ENCODE data around the gene HOXA3.

DNA sequence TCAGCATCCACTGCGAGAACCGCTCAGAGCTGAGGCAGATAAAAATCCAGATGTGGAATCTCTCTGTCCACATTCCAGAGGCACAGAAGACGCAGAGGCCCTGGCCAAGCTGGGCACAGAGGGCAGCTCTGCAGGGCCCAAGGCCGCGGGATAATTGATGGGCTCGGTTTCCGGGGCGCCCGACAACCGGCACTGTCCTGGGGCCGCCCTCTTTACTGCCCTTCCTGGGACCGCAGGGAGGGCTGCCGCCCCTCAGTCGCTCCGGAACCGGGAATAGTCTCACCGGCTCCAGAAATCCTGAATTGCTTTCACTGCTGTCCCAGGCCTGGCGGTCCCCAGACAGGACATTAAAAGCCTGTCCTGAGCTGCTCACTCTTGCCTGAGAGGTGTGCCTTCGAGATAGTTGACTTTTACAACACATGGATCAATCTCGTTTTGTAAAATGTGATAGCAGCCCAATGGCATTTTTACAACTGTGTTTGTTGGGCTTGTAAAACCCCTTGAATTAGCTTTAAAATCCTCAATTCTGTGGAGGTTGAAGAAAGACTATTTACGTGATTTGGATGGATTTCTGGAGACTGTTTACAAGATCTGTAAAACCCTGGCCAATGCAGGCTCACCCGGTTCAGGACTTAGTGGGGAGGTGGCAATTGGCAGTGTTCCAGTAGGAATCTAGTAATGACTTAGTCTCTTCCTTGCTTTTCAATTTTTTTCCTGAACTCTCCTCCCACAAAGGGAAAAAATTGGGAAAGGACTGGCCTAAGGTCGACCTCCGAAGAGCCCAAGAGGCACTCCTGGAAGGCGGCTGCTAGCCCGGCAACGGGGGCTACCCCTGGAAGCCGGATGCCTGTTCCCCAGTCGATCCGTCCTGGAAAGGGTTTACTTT lies 3.4 kb downstream of the HOXA3 start:
- no peak for TF ChIP-seq EP300 (IDR thresholded peaks at IDR 0.05)
- TF ChIP-seq CTCF (IDR thresholded peaks at IDR 0.05): no peak
- no peak for TF ChIP-seq POLR2A (IDR thresholded peaks at IDR 0.05)
